GM23248 (cell line): ENCODE data around the gene TBRG4. TPM values are rescaled to one million over a fixed set of nuclear protein-coding genes. Genes with fewer than 3 reads are reported as not detected.
"Not testable (repeated sequence)": the region's sequence is repeated elsewhere in the genome, so short reads cannot be mapped to it uniquely, and the experiment has no call there.

Experiments used
- DNase-seq: peaks from one replicate; pipeline ENCODE4 v3.0.0-alpha.2; 2015
- H2AFZ ChIP-seq: fragments of 200-600 bp; sonication (generic); 2 replicates; pipeline ENCODE4 v1.6.1; 2016; ENCODE audit warnings: antibody characterized with exemption
- H3F3A ChIP-seq: fragments of 200-600 bp; sonication (generic); 2 replicates; pipeline ENCODE4 v1.6.1; 2016; ENCODE audit warnings: mild to moderate bottlenecking, antibody characterized with exemption, mixed run types; ENCODE audit not compliant: insufficient read depth
- H3K27ac ChIP-seq: fragments of 200-600 bp; sonication (generic); 2 replicates; pipeline ENCODE4 v1.5.1; 2016; ENCODE audit warnings: mild to moderate bottlenecking
- H3K27me3 ChIP-seq: fragments of 200-600 bp; sonication (generic); replicated peaks from 2 replicates; pipeline ENCODE4 v1.6.1; 2016; ENCODE audit warnings: mild to moderate bottlenecking; ENCODE audit not compliant: insufficient read depth
- H3K36me3 ChIP-seq: fragments of 200-600 bp; sonication (generic); 2 replicates; pipeline ENCODE4 v1.6.1; 2016; ENCODE audit warnings: low read depth, mild to moderate bottlenecking
- H3K4me1 ChIP-seq: fragments of 200-600 bp; sonication (generic); 2 replicates; pipeline ENCODE4 v1.6.1; 2016; ENCODE audit warnings: mild to moderate bottlenecking; ENCODE audit not compliant: insufficient read depth
- H3K4me2 ChIP-seq: fragments of 200-600 bp; sonication (generic); one replicate; pipeline ENCODE4 v1.6.1; 2016; ENCODE audit warnings: mild to moderate bottlenecking; ENCODE audit not compliant: unreplicated experiment
- H3K4me3 ChIP-seq: fragments of 200-600 bp; sonication (generic); 2 replicates; pipeline ENCODE4 v1.5.1; 2016; ENCODE audit warnings: mild to moderate bottlenecking
- H3K79me2 ChIP-seq: fragments of 200-600 bp; sonication (generic); 2 replicates; pipeline ENCODE4 v1.6.1; 2016; ENCODE audit warnings: mild to moderate bottlenecking; ENCODE audit not compliant: insufficient read depth
- H3K9ac ChIP-seq: fragments of 200-600 bp; sonication (generic); 2 replicates; pipeline ENCODE4 v1.6.1; 2016; ENCODE audit warnings: mild to moderate bottlenecking
- H3K9me2 ChIP-seq: fragments of 200-600 bp; sonication (generic); 2 replicates; pipeline ENCODE4 v1.6.1; 2016; ENCODE audit warnings: mixed run types, mild to moderate bottlenecking, moderate library complexity; ENCODE audit not compliant: insufficient read depth
- H3K9me3 ChIP-seq: fragments of 200-600 bp; sonication (generic); one replicate; pipeline ENCODE4 v1.6.1; 2017; ENCODE audit warnings: low read depth
- H4K20me1 ChIP-seq: fragments of 200-600 bp; sonication (generic); 2 replicates; pipeline ENCODE4 v1.6.0; 2016; ENCODE audit not compliant: insufficient read depth
- EZH2 ChIP-seq: fragments of 200-600 bp; sonication (generic); IDR thresholded peaks from 2 replicates; pipeline ENCODE4 v1.6.1; 2018; ENCODE audit warnings: antibody characterized with exemption, mild to moderate bottlenecking; ENCODE audit not compliant: insufficient read depth, poor library complexity, severe bottlenecking
- EZH2phosphoT487 ChIP-seq: fragments of 200-600 bp; sonication (generic); IDR thresholded peaks from 2 replicates; pipeline ENCODE4 v1.6.1; 2018; ENCODE audit warnings: antibody characterized with exemption, moderate library complexity, mild to moderate bottlenecking, low read depth; ENCODE audit not compliant: insufficient read depth
- WGBS, 2 experiments: methylation state at CpG; one replicate each; pipeline ENCODE4 v1.1.6; 2015 to 2017; ENCODE audit warnings: low lambda C conversion rate in 2 of 2, low coverage in 1 of 2; ENCODE audit errors: missing lambda C conversion rate in 2 of 2; 5-methylcytosine and 5-hydroxymethylcytosine counted together
- in situ Hi-C: fragments of 300-500 bp; cut with MboI; formaldehyde crosslinking; loops from 2 replicates; pipeline ENCODE4 v1.15.0; 2020
- polyA plus RNA-seq: library from polyadenylated mRNA; unstranded; fragments of >200 nt; fragmentation: Nextera tagmentation; extraction: Ambion mirVana; gene quantifications from 2 replicates; pipeline ENCODE4 v1.2.1, GENCODE V29; 2016
- total RNA-seq: library from RNA; depleted of rRNA; stranded (reverse); fragments of >200 nt; shearing (Covaris generic); gene quantifications from 2 replicates; pipeline ENCODE4 v1.2.3, GENCODE V29; 2014

TBRG4 gene
- total and polyA plus RNA-seq, 2 experiments from 2014 or later, result 55.8 to 62.7 TPM

- WGBS, 2 experiments, result 63 to 74% methylated on average over 3 of the region's 3 CpGs
- Histone ChIP-seq H3K4me2 (no peak overlapping the region), H3K36me3 (no peaks in the 10 kb centered on the region), H2AFZ (no peak overlapping the region), H4K20me1 (no peaks in the 10 kb centered on the region), H3K27ac (no peak overlapping the region), H3K4me1 (no peaks in the 10 kb centered on the region), H3K4me3 (no peak overlapping the region), H3K9me3 (no peaks in the 10 kb centered on the region), H3F3A (no peaks in the 10 kb centered on the region), H3K27me3 (no peaks in the 10 kb centered on the region), H3K9me2 (no peaks in the 10 kb centered on the region), H3K79me2 (no peaks in the 10 kb centered on the region), H3K9ac (no peak overlapping the region)
- DNase-seq, result no peak
- in situ Hi-C loops, result loop anchor here (25.0 kb wide), 1 partner anchor 532 kb away; the partner anchor contains the start of gene TMED4
- TF ChIP-seq EZH2 (no peak), EZH2phosphoT487 (no peak)
These were observed 7.4 kb upstream of the TBRG4 start for GRCh38 chr7:45118889-45119331.

- TF ChIP-seq EZH2phosphoT487 (no peak), EZH2 (no peak)
- H3K9me3 ChIP-seq, result no peaks in the 10 kb centered on the region
- H3K4me1 ChIP-seq, result no peaks in the 10 kb centered on the region
- no peaks in the 10 kb centered on the region for H3K9me2 ChIP-seq
- H3K27me3 ChIP-seq, result no peaks in the 10 kb centered on the region
- H3K9ac ChIP-seq, result no peak overlapping the region
- H2AFZ ChIP-seq, result no peak overlapping the region
- no peaks in the 10 kb centered on the region for H4K20me1 ChIP-seq
- no peaks in the 10 kb centered on the region for H3K36me3 ChIP-seq
- no peak for DNase-seq
- WGBS, 2 experiments, result 44 to 46% methylated on average over 4 of the region's 4 CpGs
- no peaks in the 10 kb centered on the region for H3K79me2 ChIP-seq
- H3K4me2 ChIP-seq, result no peak overlapping the region
- no peak overlapping the region for H3K27ac ChIP-seq
- in situ Hi-C loops, result loop anchor here (25.0 kb wide), 1 partner anchor 531 kb away; the partner anchor contains the start of gene TMED4
- no peak overlapping the region for H3K4me3 ChIP-seq
- no peaks in the 10 kb centered on the region for H3F3A ChIP-seq
These were observed 6.8 kb upstream of the TBRG4 start for GRCh38 chr7:45118292-45118691.

- Histone ChIP-seq H3K4me2 (no peak overlapping the region), H3K36me3 (no peaks in the 10 kb centered on the region), H3K4me1 (peaks cover 2% of the 10 kb centered on the region), H3K4me3 (no peak overlapping the region), H3K9me3 (no peaks in the 10 kb centered on the region), H3K9ac (no peak overlapping the region), H2AFZ (no peak overlapping the region), H3K79me2 (no peaks in the 10 kb centered on the region), H3F3A (no peaks in the 10 kb centered on the region), H4K20me1 (no peaks in the 10 kb centered on the region), H3K9me2 (no peaks in the 10 kb centered on the region), H3K27me3 (no peaks in the 10 kb centered on the region), H3K27ac (no peak overlapping the region)
- in situ Hi-C loops, result loop anchor here (25.0 kb wide), 1 partner anchor 530 kb away; the partner anchor contains the start of gene TMED4
- DNase-seq, result no peak
- WGBS, 2 experiments, result 36 to 45% methylated on average over 4 of the region's 4 CpGs
- TF ChIP-seq EZH2phosphoT487 (no peak), EZH2 (no peak)
These were observed 6.1 kb upstream of the TBRG4 start for GRCh38 chr7:45117582-45117981.

GRCh38 chr7:45116048-45116447 is 4.6 kb upstream of the TBRG4 start:
- H3K9me2 ChIP-seq, result no peaks in the 10 kb centered on the region
- H3K27me3 ChIP-seq, result no peaks in the 10 kb centered on the region
- no peaks in the 10 kb centered on the region for H4K20me1 ChIP-seq
- no peak overlapping the region for H3K4me3 ChIP-seq
- 75 to 79% methylated on average over 1 of the region's 1 CpG for WGBS, 2 experiments
- H3K9ac ChIP-seq, result no peak overlapping the region
- no peaks in the 10 kb centered on the region for H3K36me3 ChIP-seq
- no peak overlapping the region for H3K4me2 ChIP-seq
- H3K27ac ChIP-seq, result no peak overlapping the region
- in situ Hi-C loops, result loop anchor here (25.0 kb wide), 1 partner anchor 529 kb away; the partner anchor contains the start of gene TMED4
- H2AFZ ChIP-seq, result no peak overlapping the region
- H3K4me1 ChIP-seq, result peaks cover 7% of the 10 kb centered on the region
- 0 out of 2 replicates have a peak, but pooled peaks cover 3% of the 10 kb centered on the region for H3F3A ChIP-seq
- no peak for TF ChIP-seq EZH2
- TF ChIP-seq EZH2phosphoT487, result no peak
- H3K9me3 ChIP-seq, result no peaks in the 10 kb centered on the region
- peaks cover 4% of the 10 kb centered on the region for H3K79me2 ChIP-seq
- no peak for DNase-seq

GRCh38 chr7:45114926-45115325 is 3.4 kb upstream of the TBRG4 start:
- TF ChIP-seq EZH2 (no peak), EZH2phosphoT487 (no peak)
- Histone ChIP-seq H3K27me3 (no peaks in the 10 kb centered on the region), H3K27ac (no peak overlapping the region), H3K4me2 (no peak overlapping the region), H3K4me3 (no peak overlapping the region), H3K9me2 (no peaks in the 10 kb centered on the region), H3K79me2 (peaks cover 15% of the 10 kb centered on the region), H3K36me3 (no peaks in the 10 kb centered on the region), H4K20me1 (no peaks in the 10 kb centered on the region), H3K4me1 (peaks cover 7% of the 10 kb centered on the region), H3F3A (0 out of 2 replicates have a peak, but pooled peaks cover 3% of the 10 kb centered on the region), H3K9me3 (no peaks in the 10 kb centered on the region), H3K9ac (no peak overlapping the region), H2AFZ (no peak overlapping the region)
- in situ Hi-C loops, result loop anchor here (25.0 kb wide), 1 partner anchor 528 kb away; the partner anchor contains the start of gene TMED4
- no peak for DNase-seq

GRCh38 chr7:45114257-45114656 is 2.8 kb upstream of the TBRG4 start:
- H2AFZ ChIP-seq, H3K4me3 ChIP-seq, H3K4me2 ChIP-seq, H3F3A ChIP-seq, DNase-seq, H3K4me1 ChIP-seq, H3K9ac ChIP-seq, H4K20me1 ChIP-seq, H3K9me2 ChIP-seq, H3K27ac ChIP-seq, H3K36me3 ChIP-seq, H3K9me3 ChIP-seq, H3K27me3 ChIP-seq: not testable (repeated sequence)
- 69 to 71% methylated on average over 1 of the region's 1 CpG for WGBS, 2 experiments
- peaks cover 22% of the 10 kb centered on the region for H3K79me2 ChIP-seq
- in situ Hi-C loops, result loop anchor here (25.0 kb wide), 1 partner anchor 527 kb away; the partner anchor contains the start of gene TMED4
